Measurements from ENCODE around the gene PLEKHA6. TPM values are rescaled to one million over a fixed set of nuclear protein-coding genes. Genes with fewer than 3 reads are reported as not detected.

The PLEKHA6 gene
- total RNA-seq, 4 donors from 2014 or later = 3.7 to 15.4 (median 12.8) TPM

GRCh38 chr1:204339541-204339940, 20.2 kb downstream of the PLEKHA6 start:
- Histone ChIP-seq H3K36me3 (no peaks in the 10 kb centered on the region), H3K9me3 (no peaks in the 10 kb centered on the region), H3K4me3 (no peak overlapping the region), H3K27me3 (no peaks in the 10 kb centered on the region), H3K27ac (no peak overlapping the region), H3K4me1 (peaks cover 27% of the 10 kb centered on the region)
- TF ChIP-seq EP300 (IDR thresholded peaks at IDR 0.05) (no peak), CTCF (IDR thresholded peaks at IDR 0.05) (no peak), POLR2AphosphoS5 (IDR thresholded peaks at IDR 0.05) (no peak), POLR2A (IDR thresholded peaks at IDR 0.05) (no peak)
- no peak for DNase-seq (ENCODE audit: low spot score in 2 of 2)

- DNase-seq (ENCODE audit: low spot score in 2 of 2) = no peak
- WGBS = 96% methylated on average over 5 of the region's 12 CpGs
Measured at GRCh38 chr1:204338997-204339396, 20.7 kb downstream of the PLEKHA6 start.

GRCh38 chr1:204338360-204338759, 21.4 kb downstream of the PLEKHA6 start:
- 62% methylated on average over 2 of the region's 2 CpGs for WGBS
- Histone ChIP-seq H3K9me3 (no peaks in the 10 kb centered on the region), H3K27ac (peak overlapping the region; percentile 10), H3K4me3 (no peak overlapping the region), H3K27me3 (no peaks in the 10 kb centered on the region), H3K4me1 (peaks cover 33% of the 10 kb centered on the region), H3K36me3 (no peaks in the 10 kb centered on the region)
- no peak for DNase-seq (ENCODE audit: low spot score in 2 of 2)
- no peak for TF ChIP-seq CTCF (IDR thresholded peaks at IDR 0.05)
- no peak for TF ChIP-seq EP300 (IDR thresholded peaks at IDR 0.05)

More at GRCh38 chr1:204338997-204339396, 20.7 kb downstream of the PLEKHA6 start:
- Histone ChIP-seq H3K9me3 (no peaks in the 10 kb centered on the region), H3K4me3 (no peak overlapping the region), H3K27me3 (no peaks in the 10 kb centered on the region), H3K27ac (peak overlapping the region; percentile 10), H3K36me3 (no peaks in the 10 kb centered on the region), H3K4me1 (peaks cover 27% of the 10 kb centered on the region)
- TF ChIP-seq POLR2AphosphoS5 (IDR thresholded peaks at IDR 0.05) (no peak), CTCF (IDR thresholded peaks at IDR 0.05) (no peak), EP300 (IDR thresholded peaks at IDR 0.05) (no peak), POLR2A (IDR thresholded peaks at IDR 0.05) (no peak)

GRCh38 chr1:204337583-204337982, 22.1 kb downstream of the PLEKHA6 start:
- Histone ChIP-seq H3K36me3 (no peaks in the 10 kb centered on the region), H3K27me3 (no peaks in the 10 kb centered on the region), H3K27ac (peak overlapping the region; percentile 47), H3K4me3 (no peak overlapping the region), H3K4me1 (peaks cover 39% of the 10 kb centered on the region), H3K9me3 (no peaks in the 10 kb centered on the region)
- 73% methylated on average over 6 of the region's 6 CpGs for WGBS
- no peak for DNase-seq (ENCODE audit: low spot score in 2 of 2)
- TF ChIP-seq EP300 (IDR thresholded peaks at IDR 0.05) (no peak), POLR2A (IDR thresholded peaks at IDR 0.05) (no peak), POLR2AphosphoS5 (IDR thresholded peaks at IDR 0.05) (no peak), CTCF (IDR thresholded peaks at IDR 0.05) (no peak)

GRCh38 chr1:204337036-204337429, 22.7 kb downstream of the PLEKHA6 start:
- Histone ChIP-seq H3K9me3 (no peaks in the 10 kb centered on the region), H3K36me3 (no peaks in the 10 kb centered on the region), H3K27ac (peak overlapping the region; percentile 47), H3K4me1 (peaks cover 41% of the 10 kb centered on the region), H3K27me3 (no peaks in the 10 kb centered on the region), H3K4me3 (no peak overlapping the region)
- TF ChIP-seq POLR2A (IDR thresholded peaks at IDR 0.05) = no peak
- TF ChIP-seq POLR2AphosphoS5 (IDR thresholded peaks at IDR 0.05) = no peak
- TF ChIP-seq EP300 (IDR thresholded peaks at IDR 0.05) = no peak
- TF ChIP-seq CTCF (IDR thresholded peaks at IDR 0.05) = no peak
- 69% methylated on average over 3 of the region's 3 CpGs for WGBS
- DNase-seq (ENCODE audit: low spot score in 2 of 2) = no peak
